Upper lobe of left lung (tissue), 6 donors: Measurements from ENCODE around the gene ACOX2. TPM values are rescaled to one million over a fixed set of nuclear protein-coding genes. Genes with fewer than 3 reads are reported as not detected.

Source experiments
- ATAC-seq, 2 donors: fragments of 200-7000 bp; cut with Tn5 transposase; one replicate each; pipeline ENCODE4 v1.9.1; 2022; ENCODE audit warnings: mild to moderate bottlenecking in 2 of 2, moderate library complexity in 2 of 2; ENCODE audit not compliant: low FRiP score in 2 of 2
- DNase-seq, 2 donors: peaks; one replicate each; pipeline ENCODE4 v3.0.0-alpha.2; 2019 to 2020
- H3K27ac ChIP-seq, 4 donors: fragments of 200-600 bp; sonication (generic); one replicate each; pipeline ENCODE4 v1.5.1; 2016 to 2019
- H3K27me3 ChIP-seq, 4 donors: fragments of 200-600 bp; sonication (generic); one replicate each; pipeline ENCODE4 v1.5.1; 2017 to 2019
- H3K36me3 ChIP-seq, 4 donors: fragments of 200-600 bp; sonication (generic); one replicate each; pipeline ENCODE4 v1.5.1; 2016 to 2019
- H3K4me1 ChIP-seq, 4 donors: fragments of 200-600 bp; sonication (generic); one replicate each; pipeline ENCODE4 v1.5.1; 2018 to 2019
- H3K4me3 ChIP-seq, 4 donors: fragments of 200-600 bp; sonication (generic); one replicate each; pipeline ENCODE4 v1.5.1; 2017 to 2019; ENCODE audit warnings: mild to moderate bottlenecking in 2 of 4, moderate library complexity in 1 of 4
- H3K9me3 ChIP-seq, 4 donors: fragments of 200-600 bp; sonication (generic); one replicate each; pipeline ENCODE4 v1.5.1; 2018 to 2019
- EP300 ChIP-seq, 4 donors: sonication (generic); formaldehyde crosslinking; IDR thresholded peaks; one replicate each; pipeline ENCODE4 v1.5.1; 2017; ENCODE audit warnings: antibody characterized with exemption in 4 of 4, control low read depth in 2 of 4
- POLR2A ChIP-seq, 4 donors: fragments of 450-650 bp; IDR thresholded peaks; one replicate each; pipeline ENCODE4 v1.5.1; 2016 to 2017; ENCODE audit warnings: antibody characterized with exemption in 4 of 4, mild to moderate bottlenecking in 2 of 4
- POLR2AphosphoS5 ChIP-seq, 2 donors: sonication (generic); formaldehyde crosslinking; IDR thresholded peaks; one replicate each; pipeline ENCODE4 v1.5.1; 2017; ENCODE audit warnings: antibody characterized with exemption in 2 of 2
- WGBS, 2 donors: methylation state at CpG; one replicate each; pipeline ENCODE4 v1.1.5; 2017 to 2018; 5-methylcytosine and 5-hydroxymethylcytosine counted together
- total RNA-seq, 6 donors: library from RNA; depleted of rRNA in 4 of 6; stranded (reverse); fragments of >200 nt in 4 of 6; gene quantifications; one replicate each; pipeline versions ENCODE4 v1.1.0 to v1.2.1, GENCODE V29; 2016 to 2021
- TF ChIP-seq, protein P1 (sequence below), 6 experiments: fragments of 450-650 bp in 4 of 6; fragments of 200-600 bp in 2 of 6; sonication (generic) in 2 of 6; IDR thresholded peaks; one replicate each; pipeline ENCODE4 v1.5.1; 2016 to 2019; ENCODE audit warnings: antibody characterized with exemption in 6 of 6
- donor health status: DM: no; HTN: no; CAD: no; lungs with moderate emphysema.
- donor health status: DM: no; HTN: yes; CAD: no; lungs with severe emphysema.

Gene ACOX2
- total RNA-seq, 6 donors from 2014 or later, result 5.2 to 32.5 (median 15.8) TPM

DNA sequence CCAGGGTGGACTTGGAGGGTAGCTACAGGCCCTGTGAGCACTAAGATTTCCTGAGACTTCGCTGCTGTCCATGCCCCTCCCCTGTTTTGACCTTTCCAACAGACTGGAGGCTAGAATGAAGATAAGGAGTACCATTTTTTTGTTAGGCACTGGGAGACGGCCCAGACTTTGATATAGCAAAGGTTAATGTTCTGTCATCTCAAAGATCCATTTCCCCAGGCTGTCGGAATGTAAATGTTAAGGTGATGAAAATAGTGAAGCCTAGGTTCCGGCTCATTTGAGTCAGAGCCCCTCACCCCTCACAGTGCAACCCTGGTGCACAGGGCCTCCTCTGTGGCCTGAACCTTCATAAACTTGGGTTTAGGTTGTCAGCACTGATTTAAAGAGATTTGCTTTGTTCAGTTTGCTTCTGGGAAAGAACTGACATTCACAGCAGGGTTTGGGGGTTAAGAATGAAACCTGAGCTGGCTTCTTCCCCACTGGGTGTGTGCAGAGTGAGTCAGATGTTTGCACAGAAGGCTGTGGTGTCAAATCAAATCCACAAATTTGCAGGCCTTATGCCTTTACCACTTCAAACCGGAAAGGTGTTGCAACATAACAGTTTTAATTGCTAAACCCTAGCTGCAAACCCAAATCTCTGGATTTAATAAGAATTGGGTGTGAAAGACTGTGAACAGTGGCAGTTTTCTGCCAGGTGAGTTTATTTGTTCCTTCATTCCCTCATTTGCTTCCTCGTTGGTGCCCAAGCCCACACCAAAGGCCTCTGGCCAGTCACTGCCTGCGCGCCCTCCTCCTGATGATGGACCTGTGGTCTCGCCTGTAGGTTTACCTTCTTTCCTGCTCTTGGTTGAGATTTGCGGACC lies 65.7 kb downstream of the ACOX2 start:
- WGBS, 2 donors, result 61 to 62% methylated on average over 10 of the region's 10 CpGs

DNA sequence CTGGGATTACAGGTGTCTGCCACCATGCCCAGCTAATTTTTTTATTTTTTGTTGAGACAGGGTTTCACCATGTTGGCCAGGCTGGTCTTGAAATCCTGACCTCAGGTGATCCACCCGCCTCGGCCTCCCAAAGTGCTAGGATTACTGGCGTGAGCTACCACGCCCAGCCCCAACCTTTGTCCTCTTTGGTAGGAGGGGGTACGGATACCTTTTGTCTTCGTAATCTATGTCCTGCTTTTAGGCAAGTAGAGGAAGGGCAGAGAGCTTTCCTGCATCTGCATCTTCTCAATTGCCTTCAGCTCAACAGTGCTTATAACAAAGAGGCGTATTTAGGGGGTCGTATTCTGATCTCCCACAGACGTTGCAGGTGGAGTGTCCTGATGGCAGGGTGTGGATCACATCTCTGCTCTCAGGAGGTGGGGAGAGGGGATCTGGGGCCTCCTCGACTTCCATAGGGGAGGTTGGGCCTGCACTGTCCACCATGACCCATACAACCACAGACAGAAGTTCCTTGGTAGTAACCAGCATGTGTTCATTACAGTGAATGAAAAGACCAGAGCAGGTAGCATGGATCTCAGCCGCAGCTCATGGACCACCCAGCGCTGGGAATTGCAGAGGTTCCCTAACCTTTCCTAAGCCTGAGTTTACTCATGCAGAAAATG lies 66.5 kb downstream of the ACOX2 start:
- TF ChIP-seq EP300 (IDR thresholded peaks at IDR 0.05), result no peak
- TF ChIP-seq POLR2A (IDR thresholded peaks at IDR 0.05), result no peak
- no peak for TF ChIP-seq POLR2AphosphoS5 (IDR thresholded peaks at IDR 0.05)
- TF ChIP-seq, protein P1, sequence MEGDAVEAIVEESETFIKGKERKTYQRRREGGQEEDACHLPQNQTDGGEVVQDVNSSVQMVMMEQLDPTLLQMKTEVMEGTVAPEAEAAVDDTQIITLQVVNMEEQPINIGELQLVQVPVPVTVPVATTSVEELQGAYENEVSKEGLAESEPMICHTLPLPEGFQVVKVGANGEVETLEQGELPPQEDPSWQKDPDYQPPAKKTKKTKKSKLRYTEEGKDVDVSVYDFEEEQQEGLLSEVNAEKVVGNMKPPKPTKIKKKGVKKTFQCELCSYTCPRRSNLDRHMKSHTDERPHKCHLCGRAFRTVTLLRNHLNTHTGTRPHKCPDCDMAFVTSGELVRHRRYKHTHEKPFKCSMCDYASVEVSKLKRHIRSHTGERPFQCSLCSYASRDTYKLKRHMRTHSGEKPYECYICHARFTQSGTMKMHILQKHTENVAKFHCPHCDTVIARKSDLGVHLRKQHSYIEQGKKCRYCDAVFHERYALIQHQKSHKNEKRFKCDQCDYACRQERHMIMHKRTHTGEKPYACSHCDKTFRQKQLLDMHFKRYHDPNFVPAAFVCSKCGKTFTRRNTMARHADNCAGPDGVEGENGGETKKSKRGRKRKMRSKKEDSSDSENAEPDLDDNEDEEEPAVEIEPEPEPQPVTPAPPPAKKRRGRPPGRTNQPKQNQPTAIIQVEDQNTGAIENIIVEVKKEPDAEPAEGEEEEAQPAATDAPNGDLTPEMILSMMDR (IDR thresholded peaks at IDR 0.05), result no peak
- ATAC-seq, result no peak

More for the DNA sequence above, 65.7 kb downstream of the ACOX2 start:
- no peak overlapping the region for H3K4me3 ChIP-seq
- no peaks in the 10 kb centered on the region for H3K9me3 ChIP-seq
- TF ChIP-seq POLR2AphosphoS5 (IDR thresholded peaks at IDR 0.05) (peak; percentile 8 to 29), POLR2A (IDR thresholded peaks at IDR 0.05) (no peak), EP300 (IDR thresholded peaks at IDR 0.05) (no peak)
- TF ChIP-seq, protein P1 (IDR thresholded peaks at IDR 0.05), result no peak
- ATAC-seq, result peak; percentile 80 to 81
- peak overlapping the region; percentile 31 to 71 (median 49) for H3K27ac ChIP-seq
- peaks cover 4 to 28% (median 20%) of the 10 kb centered on the region in 4 donors for H3K4me1 ChIP-seq
- no peaks in the 10 kb centered on the region for H3K27me3 ChIP-seq
- H3K36me3 ChIP-seq, result no peaks in the 10 kb centered on the region
- peak; percentile 24 to 73 for DNase-seq

DNA sequence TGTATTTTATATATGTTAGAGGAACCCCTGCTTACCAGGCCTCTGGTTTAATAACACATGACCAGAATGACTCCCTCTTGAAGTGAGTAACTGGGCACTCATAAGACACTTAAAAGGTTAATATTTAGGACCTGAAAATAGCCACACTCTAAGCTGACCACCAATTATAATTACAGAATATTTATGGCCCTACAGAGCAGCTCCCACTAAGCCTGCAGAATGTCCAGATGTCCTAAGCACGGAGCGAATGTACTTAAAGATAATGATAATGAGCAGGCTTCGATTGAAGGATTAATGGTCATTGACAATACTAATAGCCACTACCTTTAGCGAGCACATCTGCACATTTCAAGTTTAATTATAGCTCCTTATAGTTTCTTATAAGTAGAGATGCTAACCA lies 67.9 kb downstream of the ACOX2 start:
- Histone ChIP-seq H3K36me3 (no peaks in the 10 kb centered on the region), H3K27me3 (no peaks in the 10 kb centered on the region), H3K4me1 (peaks cover 4 to 16% (median 14%) of the 10 kb centered on the region in 4 donors), H3K4me3 (no peak overlapping the region), H3K27ac (no peak overlapping the region), H3K9me3 (no peaks in the 10 kb centered on the region)
- DNase-seq (no peak), ATAC-seq (no peak)
- TF ChIP-seq, protein P1 (IDR thresholded peaks at IDR 0.05), result no peak
- TF ChIP-seq POLR2AphosphoS5 (IDR thresholded peaks at IDR 0.05) (no peak), EP300 (IDR thresholded peaks at IDR 0.05) (no peak), POLR2A (IDR thresholded peaks at IDR 0.05) (no peak)
- WGBS, 2 donors, result 85 to 93% methylated on average over 4 of the region's 4 CpGs

More for the DNA sequence above, 66.5 kb downstream of the ACOX2 start:
- Histone ChIP-seq H3K9me3 (no peaks in the 10 kb centered on the region), H3K27ac (peak overlapping the region in 3 of 4 donors; percentile 37 to 71 (median 46)), H3K36me3 (no peaks in the 10 kb centered on the region), H3K4me1 (peaks cover 4 to 28% (median 20%) of the 10 kb centered on the region in 4 donors), H3K27me3 (no peaks in the 10 kb centered on the region), H3K4me3 (no peak overlapping the region)
- 95 to 98% methylated on average over 10 to 12 of the region's 12 CpGs for WGBS, 2 donors
- no peak for DNase-seq

DNA sequence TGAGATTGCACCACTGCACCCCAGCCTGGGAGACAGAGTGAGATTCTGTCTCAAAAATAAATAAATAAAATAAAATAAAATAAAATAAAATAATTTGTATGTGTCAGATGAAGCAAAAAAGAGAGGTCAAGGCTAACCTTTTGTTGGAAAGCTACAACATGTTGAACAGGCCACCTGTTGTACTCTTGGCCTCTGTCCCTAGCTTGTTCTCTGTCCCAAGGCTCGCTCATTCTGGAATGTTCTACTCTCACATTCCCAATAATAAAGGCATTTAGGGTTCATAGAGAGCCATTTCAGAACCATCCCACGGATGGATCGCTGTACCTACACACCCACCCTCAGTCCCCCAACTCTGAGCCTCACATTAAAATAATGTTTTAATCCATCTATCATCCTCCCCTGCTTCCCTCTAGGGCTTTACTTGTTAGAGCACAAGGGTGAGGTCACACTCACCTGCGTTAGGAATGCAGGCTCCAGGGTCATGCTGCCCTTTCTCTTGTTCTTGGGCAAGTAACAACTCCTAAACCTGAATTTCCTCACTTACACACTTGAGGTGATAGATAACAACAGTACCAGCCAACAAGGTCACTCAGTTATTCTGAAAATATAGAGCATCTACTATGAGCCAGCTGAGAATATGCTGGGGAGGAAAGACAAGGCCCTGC lies 70.0 kb downstream of the ACOX2 start:
- no peak for ATAC-seq
- peaks cover 11 to 28% (median 22%) of the 10 kb centered on the region in 4 donors for H3K4me1 ChIP-seq
- no peaks in the 10 kb centered on the region for H3K36me3 ChIP-seq
- no peak overlapping the region for H3K27ac ChIP-seq
- TF ChIP-seq POLR2AphosphoS5 (IDR thresholded peaks at IDR 0.05), result no peak
- TF ChIP-seq POLR2A (IDR thresholded peaks at IDR 0.05), result no peak
- TF ChIP-seq EP300 (IDR thresholded peaks at IDR 0.05), result no peak
- TF ChIP-seq, protein P1 (IDR thresholded peaks at IDR 0.05), result no peak
- no peaks in the 10 kb centered on the region for H3K9me3 ChIP-seq
- H3K4me3 ChIP-seq, result no peak overlapping the region
- H3K27me3 ChIP-seq, result no peaks in the 10 kb centered on the region
- WGBS, 2 donors, result 88 to 97% methylated on average over 4 of the region's 4 CpGs
- DNase-seq, result no peak
